ENCODE data around the gene FRMD8.

FRMD8 gene

DNA sequence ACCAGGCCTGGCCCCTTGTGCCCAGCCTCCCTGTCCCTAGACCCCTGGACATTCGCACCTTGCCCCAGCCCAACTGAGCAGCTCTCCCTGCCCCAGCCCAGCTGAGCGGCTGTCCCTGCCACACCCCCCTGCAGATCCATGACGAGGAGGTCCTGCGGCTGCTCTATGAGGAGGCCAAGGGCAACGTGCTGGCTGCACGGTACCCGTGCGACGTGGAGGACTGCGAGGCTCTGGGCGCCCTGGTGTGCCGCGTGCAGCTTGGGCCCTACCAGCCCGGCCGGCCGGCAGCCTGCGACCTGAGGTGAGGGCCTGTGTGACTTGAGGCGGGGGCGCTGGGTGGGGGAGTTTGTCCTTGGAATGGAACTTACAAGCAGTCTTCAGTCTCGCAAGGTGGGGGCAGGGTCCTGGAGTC, 7.7 kb downstream of the FRMD8 start:
- DNase-seq (ENCODE audit: low spot score), result no peak
- TF ChIP-seq, protein P1, sequence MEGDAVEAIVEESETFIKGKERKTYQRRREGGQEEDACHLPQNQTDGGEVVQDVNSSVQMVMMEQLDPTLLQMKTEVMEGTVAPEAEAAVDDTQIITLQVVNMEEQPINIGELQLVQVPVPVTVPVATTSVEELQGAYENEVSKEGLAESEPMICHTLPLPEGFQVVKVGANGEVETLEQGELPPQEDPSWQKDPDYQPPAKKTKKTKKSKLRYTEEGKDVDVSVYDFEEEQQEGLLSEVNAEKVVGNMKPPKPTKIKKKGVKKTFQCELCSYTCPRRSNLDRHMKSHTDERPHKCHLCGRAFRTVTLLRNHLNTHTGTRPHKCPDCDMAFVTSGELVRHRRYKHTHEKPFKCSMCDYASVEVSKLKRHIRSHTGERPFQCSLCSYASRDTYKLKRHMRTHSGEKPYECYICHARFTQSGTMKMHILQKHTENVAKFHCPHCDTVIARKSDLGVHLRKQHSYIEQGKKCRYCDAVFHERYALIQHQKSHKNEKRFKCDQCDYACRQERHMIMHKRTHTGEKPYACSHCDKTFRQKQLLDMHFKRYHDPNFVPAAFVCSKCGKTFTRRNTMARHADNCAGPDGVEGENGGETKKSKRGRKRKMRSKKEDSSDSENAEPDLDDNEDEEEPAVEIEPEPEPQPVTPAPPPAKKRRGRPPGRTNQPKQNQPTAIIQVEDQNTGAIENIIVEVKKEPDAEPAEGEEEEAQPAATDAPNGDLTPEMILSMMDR (IDR thresholded peaks at IDR 0.05; ENCODE audit: extremely low read depth, missing control alignments), result no peak

DNA sequence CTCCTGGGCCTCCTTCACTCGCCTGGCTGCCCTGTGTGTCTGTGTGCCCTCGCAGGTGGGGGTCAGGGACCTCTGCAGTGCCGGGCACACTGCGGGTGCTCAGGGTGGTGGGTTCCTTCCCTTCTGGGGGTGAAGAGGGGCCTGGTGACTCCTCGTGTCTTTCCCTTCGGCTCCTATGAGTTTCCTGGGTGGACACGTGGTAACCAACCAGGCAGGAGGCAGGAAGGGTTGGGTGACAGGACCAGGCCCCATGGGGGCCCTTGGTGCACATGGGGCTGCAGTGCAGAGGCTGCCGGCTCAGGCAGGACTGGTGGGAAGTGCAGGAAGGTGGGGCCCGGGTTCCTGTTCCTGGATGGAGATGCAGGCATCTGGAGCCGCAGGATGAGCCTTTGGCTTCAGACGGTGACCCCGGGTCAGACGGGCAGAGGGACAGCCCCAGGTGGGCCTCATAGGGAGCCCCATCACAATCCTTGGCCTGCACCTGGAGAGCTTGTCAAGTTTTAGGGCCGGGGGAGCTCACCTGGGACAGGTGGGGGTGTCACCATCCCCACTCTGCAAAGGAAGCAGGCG, 9.6 kb downstream of the FRMD8 start:
- TF ChIP-seq, protein P1 (IDR thresholded peaks at IDR 0.05; ENCODE audit: extremely low read depth, missing control alignments), result no peak
- DNase-seq (ENCODE audit: low spot score), result peak; percentile 16

DNA sequence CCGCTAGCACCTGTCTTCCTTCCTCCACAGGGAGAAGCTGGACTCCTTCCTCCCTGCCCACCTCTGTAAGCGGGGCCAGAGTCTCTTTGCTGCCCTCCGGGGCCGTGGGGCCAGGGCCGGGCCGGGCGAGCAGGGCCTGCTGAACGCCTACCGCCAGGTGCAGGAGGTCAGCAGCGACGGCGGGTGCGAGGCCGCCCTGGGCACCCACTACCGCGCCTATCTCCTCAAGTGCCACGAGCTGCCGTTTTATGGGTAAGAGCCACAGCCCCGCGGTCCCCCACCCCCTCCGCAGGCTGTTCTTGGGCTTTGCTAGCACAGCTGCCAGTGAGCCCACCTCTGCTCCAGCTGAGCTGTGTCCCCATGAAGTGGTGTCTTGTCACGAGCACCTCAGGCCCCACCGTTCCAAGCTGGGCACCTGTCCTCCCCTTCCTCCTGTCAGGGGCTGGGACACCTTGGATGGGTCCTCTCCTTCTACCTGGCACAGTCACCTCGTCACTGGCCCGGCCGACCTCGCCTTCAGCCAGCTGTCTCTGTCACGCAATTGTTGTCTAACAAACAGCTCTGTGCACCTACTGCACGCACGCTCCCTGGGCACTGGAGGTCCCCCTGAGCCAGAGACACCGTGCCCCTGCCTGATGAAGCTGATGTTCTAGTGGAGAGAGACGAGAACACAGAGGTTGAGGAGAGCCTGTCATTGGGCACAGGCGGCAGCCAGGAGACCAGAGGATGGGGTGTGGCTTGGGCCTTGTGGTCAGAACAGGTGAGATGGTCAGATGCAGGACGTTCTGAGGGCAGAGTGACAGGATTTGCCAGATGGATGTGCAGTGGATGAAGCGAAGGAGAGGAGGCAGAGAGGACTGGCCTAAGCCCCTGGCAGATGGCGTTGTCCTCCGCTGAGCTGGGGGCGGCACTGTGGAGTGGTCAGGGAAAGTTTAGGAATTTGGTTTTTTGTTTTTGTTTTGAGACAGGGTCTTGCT, 10.6 kb downstream of the FRMD8 start:
- no peak for DNase-seq (ENCODE audit: low spot score)
- TF ChIP-seq, protein P1 (IDR thresholded peaks at IDR 0.05; ENCODE audit: extremely low read depth, missing control alignments), result no peak

DNA sequence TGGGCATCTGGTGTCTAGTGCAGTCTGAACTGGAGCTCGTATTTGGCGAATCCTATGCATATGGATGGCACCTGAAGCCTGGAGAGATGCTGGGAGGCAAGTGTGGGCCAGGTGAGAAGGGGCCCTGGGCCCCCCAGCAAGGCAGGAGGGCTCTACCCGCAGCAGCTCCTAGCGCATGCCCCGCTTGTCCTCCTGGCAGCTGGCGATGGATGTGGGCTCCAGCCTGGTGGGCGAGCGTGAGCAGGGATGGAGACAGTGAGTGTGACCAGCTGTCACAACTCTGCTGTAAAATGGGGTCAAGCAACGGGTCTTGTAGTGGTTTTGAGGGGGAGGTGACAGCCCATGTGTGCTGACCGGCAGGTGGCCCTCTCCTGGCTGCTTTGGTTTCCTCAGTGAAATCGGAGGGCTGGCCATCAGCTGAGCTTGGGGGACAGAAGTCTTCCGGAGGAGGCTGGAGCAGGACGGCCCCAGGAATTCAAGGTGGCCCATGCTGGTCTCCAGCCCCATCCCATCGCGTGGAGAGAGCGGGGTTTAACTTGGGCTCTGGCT, 12.0 kb downstream of the FRMD8 start:
- TF ChIP-seq, protein P1 (IDR thresholded peaks at IDR 0.05; ENCODE audit: extremely low read depth, missing control alignments), result no peak

DNA sequence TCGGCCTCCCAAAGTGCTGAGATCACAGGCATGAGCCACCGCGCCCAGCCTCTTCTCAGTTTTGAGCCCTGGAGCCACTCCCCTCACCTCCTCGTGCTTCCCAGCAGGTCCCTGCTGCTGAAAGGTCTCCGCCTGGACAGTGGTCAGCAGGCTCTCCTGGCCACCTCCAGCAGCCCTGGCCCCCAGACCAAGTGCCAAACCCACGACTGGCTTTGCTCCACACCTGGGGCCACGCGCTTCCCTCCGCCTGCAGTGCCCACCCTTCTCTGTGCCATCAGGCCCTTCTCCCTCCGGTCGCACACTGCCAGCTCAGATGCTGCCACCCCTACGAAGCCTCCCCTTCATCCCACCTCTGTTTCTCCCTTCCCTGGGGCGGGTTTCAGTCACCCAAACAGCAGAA, 12.8 kb downstream of the FRMD8 start:
- TF ChIP-seq, protein P1 (IDR thresholded peaks at IDR 0.05; ENCODE audit: extremely low read depth, missing control alignments), result no peak
- no peak for DNase-seq (ENCODE audit: low spot score)

More for the DNA sequence above, 12.0 kb downstream of the FRMD8 start:
- DNase-seq (ENCODE audit: low spot score), result no peak

DNA sequence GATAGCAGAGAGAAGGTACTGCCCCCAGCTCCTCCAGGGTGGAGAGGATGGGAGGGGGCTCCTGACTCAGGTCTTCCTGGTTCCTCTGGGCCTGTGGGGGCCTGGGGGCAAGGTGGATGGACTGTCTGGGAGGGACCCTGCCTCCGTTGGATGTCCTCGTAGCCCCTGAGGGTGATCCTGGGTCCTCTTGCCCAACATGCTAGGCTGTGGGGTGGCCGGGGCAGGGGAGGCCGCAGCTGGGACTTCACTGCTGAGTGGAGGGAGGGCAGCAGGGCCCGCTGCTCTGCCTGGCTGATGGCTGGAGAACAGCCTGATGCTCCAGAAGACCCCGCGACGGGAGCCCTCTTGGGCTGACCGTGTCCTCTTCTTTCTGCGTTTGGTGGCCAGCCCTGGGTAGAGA, 13.4 kb downstream of the FRMD8 start:
- DNase-seq (ENCODE audit: low spot score), result no peak
- TF ChIP-seq, protein P1 (IDR thresholded peaks at IDR 0.05; ENCODE audit: extremely low read depth, missing control alignments), result no peak
